ACHN (cell line): ENCODE results near the gene USP8.
"Not testable (repeated sequence)": the region's sequence is repeated elsewhere in the genome, so short reads cannot be mapped to it uniquely, and the experiment has no call there.

Experiments used
- DNase-seq: peaks from one replicate; pipeline ENCODE4 v3.0.0-alpha.2; 2015
- in situ Hi-C: cut with HindIII; loops from 2 replicates; pipeline ENCODE4 v1.10.0; 2017; ENCODE audit warnings: low sequenced_read_pairs, low pct_ligation_motif_present, low pct_unique_long_range_greater_than_20kb

Gene USP8

DNA sequence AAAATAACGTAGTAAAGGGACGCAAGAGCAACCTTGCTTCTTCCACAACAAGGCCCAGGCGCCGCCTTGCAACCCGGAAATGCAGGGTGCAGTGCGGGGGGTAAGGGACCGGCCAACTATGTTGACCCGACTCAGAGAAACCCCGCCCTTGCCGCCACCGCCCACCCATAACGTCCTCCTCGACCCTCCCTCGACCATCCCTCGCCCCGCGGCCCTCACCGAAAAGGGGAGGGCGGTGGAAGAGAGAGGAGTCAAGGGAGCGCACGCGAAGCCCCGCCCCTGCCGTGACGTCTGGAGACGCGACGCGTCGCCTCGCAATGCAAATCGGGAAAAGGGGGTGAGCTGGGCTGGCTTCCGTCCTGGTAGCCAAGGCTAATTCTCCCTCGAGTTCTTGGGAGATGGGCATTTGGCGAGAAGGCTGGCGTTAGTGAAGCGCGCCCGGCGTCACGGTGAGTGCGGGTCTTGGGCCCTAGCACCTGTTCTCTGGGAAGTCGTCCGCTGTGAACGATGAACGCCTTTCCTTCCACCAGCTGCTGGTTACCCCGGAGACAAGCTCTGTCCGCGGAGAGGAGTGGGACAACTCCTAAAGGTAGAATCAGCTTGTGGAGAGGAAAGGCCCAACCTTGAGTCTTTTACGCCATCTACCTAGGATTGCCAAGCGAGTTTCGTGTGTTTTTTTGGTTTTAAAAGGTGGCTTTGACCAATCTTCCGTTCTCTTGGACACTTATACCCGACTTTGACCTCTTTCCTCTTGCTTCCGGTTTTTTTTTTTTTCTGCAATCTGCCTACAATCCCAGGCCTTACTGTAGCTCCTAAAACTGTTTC lies at the start of gene USP8:
TSS of gene USP8 (plus strand) at position 340 of the 825 bp plus-strand sequence. CDS start 14,669 bp downstream, outside the sequence.
- DNase-seq = peak; percentile 98
- in situ Hi-C loops = no loop called here

DNA sequence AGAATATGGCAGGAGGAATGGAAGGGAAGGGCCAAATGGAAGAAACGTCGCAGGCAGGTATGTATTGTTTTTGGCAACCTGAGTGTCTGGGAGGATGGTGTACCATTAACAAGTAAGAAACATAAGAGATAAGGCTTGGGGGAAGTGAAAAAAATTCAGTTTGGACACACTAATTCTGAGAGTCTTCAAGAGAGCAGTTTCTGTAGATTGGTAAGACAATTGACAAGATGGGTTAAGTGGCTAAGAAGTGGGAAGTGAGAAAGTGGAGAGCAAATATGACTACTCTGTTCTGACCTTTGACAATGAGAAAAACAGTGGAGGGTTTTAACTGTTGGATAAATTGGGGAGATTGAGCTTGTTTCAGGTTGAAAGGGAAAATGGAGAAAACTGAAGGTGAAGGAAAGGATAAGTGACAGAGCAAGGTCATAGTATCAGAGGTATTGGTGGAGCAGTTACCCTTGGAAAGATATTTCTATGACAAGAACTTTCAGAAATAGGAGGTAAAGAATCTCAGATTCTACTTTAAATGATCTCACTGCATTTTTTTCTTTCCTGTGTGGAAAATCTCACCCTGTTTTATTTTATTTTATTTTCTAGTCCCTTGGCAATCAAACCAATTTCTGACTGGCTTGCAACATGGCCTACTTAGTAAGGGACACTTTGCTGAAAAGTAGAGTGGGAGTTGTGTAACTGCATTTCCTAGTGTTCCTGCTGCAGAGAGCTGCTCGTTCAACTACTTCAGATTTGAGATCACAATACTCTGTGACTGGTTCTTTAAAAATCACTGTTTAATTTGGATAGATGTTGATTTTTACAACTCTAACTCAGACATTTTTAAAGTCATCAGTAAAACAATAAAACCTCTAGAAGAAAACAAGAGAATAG lies 46.1 kb upstream of the USP8 start:
- DNase-seq = no peak

DNA sequence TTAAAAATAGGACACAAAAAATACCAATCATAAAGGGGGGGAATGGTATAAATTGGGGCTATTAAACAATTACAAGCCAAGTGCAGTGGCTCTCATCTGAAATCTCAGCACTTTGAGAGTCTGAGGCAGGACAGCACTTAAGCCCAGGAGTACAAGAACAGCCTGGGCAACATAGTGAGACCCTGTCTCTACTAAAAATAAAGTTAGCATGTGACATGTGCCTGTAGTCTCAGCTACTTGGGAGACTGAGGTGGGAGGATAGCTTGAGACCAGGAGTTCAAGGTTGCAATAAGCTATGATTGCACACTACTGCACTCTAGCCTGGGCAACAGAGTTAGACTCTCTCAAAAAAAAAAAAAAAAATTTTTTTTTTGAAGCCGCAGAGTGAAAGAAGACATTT lies 45.4 kb upstream of the USP8 start:
- no peak for DNase-seq
- in situ Hi-C loops = no loop called here

More for the DNA sequence above, 46.1 kb upstream of the USP8 start:
- in situ Hi-C loops = no loop called here

DNA sequence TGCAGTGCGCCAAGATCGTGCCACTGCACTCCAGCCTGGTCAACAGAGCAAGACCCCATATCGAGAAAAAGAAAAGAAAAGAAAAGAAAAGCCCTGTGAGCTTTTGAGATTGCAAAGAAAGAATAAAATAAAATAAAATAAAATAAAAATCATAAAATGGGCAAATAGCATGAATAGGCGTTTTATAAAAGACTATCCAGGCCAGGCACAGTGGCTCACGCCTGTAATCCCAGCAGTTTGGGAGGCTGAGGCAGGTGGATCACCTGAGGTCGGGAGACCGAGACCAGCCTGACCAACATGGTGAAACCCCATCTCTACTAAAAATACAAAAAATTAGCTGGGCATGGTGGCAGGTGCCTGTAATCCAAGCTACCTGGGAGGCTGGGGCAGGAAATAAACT lies 44.8 kb upstream of the USP8 start:
- in situ Hi-C loops, DNase-seq: not testable (repeated sequence)

GRCh38 chr15:50380089-50380488 lies 44.1 kb upstream of the USP8 start:
- in situ Hi-C loops = no loop called here
- DNase-seq = no peak

DNA sequence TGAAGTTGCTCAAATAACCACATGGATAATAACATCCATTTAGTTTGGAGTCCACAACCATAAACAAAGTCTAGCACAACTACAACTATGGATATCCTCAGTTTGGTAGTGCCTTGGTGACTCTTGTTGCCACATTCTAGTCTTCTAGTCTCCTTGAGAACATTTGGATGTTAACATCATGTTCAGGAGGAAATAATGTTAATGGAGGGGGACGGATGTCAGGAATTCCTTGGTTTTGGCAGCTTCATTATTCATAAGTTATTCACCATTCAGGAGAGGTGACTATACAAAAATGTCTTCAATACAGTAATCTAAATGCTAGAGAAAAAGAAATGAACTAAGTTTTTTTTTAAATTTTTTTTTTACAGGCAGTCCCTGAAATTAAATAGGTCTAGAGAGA lies 42.8 kb upstream of the USP8 start:
- no peak for DNase-seq
- in situ Hi-C loops = no loop called here

DNA sequence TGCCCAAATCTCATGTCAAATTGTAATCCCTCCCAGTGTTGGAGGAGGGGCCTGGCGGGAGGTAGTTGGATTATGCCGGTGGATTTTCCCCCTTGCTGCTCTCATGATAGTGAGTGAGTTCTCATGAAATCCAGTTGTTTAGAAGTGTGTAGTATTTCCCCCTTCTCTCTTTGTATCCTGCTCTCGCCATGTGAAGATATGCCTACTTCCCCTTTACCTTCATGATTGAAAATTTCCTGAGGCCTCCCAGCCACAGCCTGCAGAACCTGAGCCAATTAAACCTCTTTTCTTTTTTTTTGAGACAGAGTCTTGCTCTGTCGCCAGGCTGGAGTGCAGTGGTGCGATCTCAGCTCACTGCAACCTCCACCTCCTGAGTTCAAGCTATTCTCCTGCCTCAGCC lies 41.8 kb upstream of the USP8 start:
- in situ Hi-C loops, DNase-seq: not testable (repeated sequence)

DNA sequence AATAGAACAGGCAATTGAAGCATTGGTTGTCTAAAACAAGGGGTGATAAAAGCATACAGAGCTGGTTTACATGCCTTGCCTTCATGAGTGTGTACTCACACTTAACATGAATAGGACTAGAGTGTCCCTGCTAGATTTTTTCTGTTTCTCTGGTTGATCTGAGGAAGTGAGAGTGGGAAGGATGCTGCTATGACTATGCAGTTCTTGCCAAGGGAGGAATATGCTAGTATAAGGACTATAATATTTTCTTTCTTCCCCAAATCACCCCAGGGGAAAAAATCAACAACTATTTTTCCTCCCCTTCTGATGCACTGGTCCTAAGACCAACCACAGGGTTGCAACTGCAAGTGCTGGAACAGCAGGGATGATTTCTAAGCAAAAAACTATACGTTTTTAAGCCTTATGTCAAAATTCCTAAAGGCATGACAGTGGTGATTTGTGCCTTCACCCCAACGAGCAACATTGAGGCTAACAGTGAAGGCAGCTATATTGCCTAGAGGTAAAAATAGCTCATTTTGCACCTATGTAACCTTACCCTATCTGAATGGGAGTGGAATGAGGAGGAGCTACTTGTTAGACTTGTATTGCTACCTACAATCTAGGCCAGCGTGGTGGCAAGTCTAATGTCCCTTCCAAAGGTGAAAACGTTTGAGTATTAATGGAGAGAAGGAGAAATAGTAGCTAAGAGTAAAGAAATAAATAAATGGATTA lies 33.5 kb upstream of the USP8 start:
- in situ Hi-C loops = no loop called here
- no peak for DNase-seq

DNA sequence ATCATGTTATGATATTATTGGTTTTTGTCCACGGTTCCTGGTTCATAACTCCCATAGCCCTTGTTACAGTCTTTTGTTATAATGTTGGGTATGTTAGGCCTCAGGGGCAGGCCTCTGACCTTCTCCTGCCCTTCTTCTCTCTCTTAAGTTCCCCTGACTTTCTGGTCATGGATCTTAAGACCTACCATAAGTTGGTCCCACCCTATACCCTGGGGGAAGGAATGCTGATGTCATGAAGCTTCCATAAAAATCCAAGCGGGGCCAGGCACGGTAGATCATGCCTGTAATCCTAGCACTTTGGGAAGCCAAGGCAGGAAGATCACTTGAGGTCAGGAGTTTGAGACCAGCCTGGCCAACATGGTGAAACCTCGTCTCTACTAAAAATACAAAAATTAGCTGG lies 32.6 kb upstream of the USP8 start:
- DNase-seq, in situ Hi-C loops: not testable (repeated sequence)

DNA sequence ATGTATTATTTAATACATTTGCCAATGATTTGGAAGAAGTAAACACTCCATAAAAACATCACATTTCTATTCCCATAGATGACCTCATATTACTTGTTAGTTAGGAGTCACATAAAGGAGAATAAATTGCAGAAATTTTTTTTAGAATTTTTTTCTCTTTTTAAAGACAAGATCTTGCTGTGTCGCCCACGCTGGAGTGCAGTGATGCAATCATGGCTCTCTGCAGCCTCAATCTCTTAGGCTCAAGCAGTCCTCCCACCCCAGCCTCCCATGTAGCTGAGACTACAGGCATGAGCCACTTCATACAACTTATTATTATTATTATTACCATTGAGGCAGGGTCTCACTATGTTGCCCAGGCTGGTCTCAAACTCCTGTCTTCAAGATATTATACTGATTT lies 12.3 kb upstream of the USP8 start:
- DNase-seq = no peak
- in situ Hi-C loops = no loop called here

GRCh38 chr15:50414624-50415023 lies 9.6 kb upstream of the USP8 start:
- in situ Hi-C loops = no loop called here
- no peak for DNase-seq

GRCh38 chr15:50415752-50416404 lies 8.3 kb upstream of the USP8 start:
- no peak for DNase-seq
- in situ Hi-C loops = no loop called here

- DNase-seq = no peak
- in situ Hi-C loops = no loop called here
Observed at GRCh38 chr15:50416890-50417289, 7.3 kb upstream of the USP8 start.

DNA sequence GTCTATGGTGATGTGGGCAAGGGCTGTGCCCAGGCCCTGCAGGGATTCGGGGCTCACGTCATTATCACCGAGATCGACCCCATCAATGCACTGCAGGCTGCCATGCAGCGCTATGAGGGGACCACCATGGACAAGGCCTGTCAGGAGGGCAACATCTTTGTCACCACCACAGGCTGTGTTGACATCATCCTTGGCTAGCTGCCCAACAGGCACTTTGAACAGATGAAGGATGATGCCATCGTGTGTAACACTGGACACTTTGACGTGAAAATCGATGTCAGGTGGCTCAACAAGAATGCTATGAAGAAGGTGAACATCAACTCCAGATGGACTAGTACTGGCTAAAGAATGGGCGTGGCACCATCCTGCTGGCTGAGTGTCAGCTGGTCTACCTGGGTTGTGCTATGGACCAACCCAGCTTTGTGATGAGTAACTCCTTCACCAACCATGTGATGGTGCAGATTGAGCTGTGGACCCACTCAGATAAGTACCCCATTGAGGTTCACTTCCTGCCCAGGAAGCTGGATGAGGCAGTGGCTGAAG lies 6.1 kb upstream of the USP8 start:
- DNase-seq = no peak
- in situ Hi-C loops = no loop called here

DNA sequence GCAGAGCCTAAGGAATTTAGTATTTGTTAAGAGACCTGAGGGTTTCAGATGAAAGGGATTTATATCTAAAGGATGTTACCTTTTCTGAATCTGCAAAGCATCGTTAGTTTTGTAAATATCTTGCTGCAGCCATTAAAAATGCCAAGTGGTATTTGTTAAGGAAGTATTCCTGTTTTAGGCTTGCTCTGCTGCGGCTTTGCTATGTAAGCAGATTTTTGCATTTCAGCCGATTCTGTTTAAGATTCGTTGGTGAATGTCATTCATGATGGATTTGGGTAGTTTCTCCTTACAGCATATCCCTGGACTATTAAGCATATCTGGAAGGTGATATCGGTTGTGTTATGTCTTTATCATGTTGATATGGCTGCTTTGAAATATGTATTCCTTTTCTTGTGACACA lies 1.0 kb downstream of the USP8 start:
- DNase-seq = no peak
- in situ Hi-C loops = no loop called here

GRCh38 chr15:50425678-50426246 lies 1.6 kb downstream of the USP8 start:
- DNase-seq = not testable (repeated sequence)

GRCh38 chr15:50426428-50426827 lies 2.2 kb downstream of the USP8 start:
- in situ Hi-C loops = no loop called here
- no peak for DNase-seq

More at GRCh38 chr15:50425678-50426246, 1.6 kb downstream of the USP8 start:
- in situ Hi-C loops = not testable (repeated sequence)

GRCh38 chr15:50431204-50431603 lies 7.0 kb downstream of the USP8 start:
- in situ Hi-C loops = no loop called here
- no peak for DNase-seq
